DMS153 treated with DMSO at 0.1 percent for 48 hours (cell line): ENCODE results near the gene F12.

Source experiments
- DNase-seq: peaks from one replicate; lab custom pipeline; 2025; ENCODE audit not compliant: unreplicated experiment; lab: John Stamatoyannopoulos, UW

The F12 gene

GRCh38 chr5:177446200-177447065 lies 37.1 kb upstream of the F12 start, which contains the start of gene PRR7:
PRR7 (plus strand) TSS chr5:177446814; CDS start chr5:177455068, 8,254 bp downstream.
- DNase-seq: peak; percentile 6

GRCh38 chr5:177445917-177446199 lies 36.5 kb upstream of the F12 start:
- no peak for DNase-seq

- DNase-seq: no peak
Observed at GRCh38 chr5:177445052-177445916, 35.9 kb upstream of the F12 start.

GRCh38 chr5:177444106-177445051 lies 35.0 kb upstream of the F12 start:
- no peak for DNase-seq

- DNase-seq: no peak
Observed at GRCh38 chr5:177443144-177443983, 34.0 kb upstream of the F12 start.

- DNase-seq: no peak
Observed at GRCh38 chr5:177442066-177442826, 32.9 kb upstream of the F12 start.

DNA sequence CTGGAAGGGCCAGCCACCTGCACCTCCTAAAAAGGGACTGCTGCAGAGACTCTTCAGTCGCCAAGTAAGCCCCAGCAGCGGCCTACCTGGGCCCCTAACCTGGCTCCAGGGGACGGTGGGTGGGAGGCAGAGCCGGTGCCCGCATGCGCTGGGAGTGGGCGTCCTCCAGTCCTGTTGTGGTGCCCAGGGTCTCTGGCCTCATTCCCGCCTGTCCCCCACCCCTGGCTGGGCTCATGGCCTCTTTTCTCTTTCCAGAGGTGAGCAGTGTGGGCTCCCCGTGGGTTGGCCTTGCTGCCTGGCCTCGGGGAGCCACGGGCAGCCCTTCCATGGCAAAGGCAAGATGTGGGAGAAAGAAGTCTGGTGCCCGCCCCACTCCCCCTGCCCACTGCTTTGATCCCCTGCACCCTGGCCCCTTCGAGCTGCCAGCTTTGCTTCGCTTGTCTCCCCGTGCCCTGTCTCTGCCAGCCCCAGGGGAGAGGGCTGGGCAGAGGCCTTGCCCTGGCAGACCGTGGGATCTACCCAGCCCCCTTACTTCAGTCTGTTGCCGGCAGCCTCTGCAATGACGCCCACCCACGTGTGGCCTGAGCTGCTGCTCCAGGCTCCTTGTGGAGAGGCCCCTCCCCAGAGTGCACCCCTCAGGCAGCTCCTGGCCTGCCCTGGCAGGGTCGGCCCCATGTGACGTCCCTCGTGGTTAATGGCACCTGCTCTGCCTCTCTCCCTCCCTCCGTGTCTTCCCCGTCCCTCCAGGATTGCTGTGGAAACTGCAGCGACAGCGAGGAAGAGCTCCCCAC lies 31.8 kb upstream of the F12 start:
- DNase-seq: no peak

GRCh38 chr5:177440211-177440989 lies 31.0 kb upstream of the F12 start:
- no peak for DNase-seq

- DNase-seq: no peak
Observed at GRCh38 chr5:177439518-177440053, 30.2 kb upstream of the F12 start.

- DNase-seq: no peak
Observed at GRCh38 chr5:177438468-177438867, 29.1 kb upstream of the F12 start.

- no peak for DNase-seq
Observed at GRCh38 chr5:177437623-177438022, 28.3 kb upstream of the F12 start.

DNA sequence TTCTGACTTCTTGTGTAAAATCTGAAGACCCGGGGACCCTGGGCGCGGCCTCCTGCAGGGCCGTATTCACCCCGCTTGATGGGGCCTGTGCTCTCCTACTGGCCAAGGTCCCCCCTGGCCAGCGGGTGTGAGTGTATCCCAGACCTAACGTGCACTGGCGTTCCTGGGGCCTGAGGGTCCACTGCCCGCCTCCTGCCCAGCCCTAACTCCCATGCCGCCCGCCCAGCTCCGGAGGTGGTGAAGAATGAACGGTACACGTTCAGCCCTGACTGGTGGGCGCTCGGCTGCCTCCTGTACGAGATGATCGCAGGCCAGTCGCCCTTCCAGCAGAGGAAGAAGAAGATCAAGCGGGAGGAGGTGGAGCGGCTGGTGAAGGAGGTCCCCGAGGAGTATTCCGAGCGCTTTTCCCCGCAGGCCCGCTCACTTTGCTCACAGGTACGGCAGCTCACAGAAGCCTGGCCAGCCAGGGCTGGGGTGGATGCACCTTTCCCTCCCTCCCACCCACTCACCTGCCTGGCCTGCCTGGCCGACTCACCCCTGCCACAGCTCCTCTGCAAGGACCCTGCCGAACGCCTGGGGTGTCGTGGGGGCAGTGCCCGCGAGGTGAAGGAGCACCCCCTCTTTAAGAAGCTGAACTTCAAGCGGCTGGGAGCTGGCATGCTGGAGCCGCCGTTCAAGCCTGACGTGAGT lies 26.6 kb upstream of the F12 start:
- no peak for DNase-seq

GRCh38 chr5:177434942-177435738 lies 25.8 kb upstream of the F12 start:
- DNase-seq: no peak

- DNase-seq: no peak
Observed at GRCh38 chr5:177434437-177434836, 25.1 kb upstream of the F12 start.

- DNase-seq: no peak
Observed at GRCh38 chr5:177433658-177434217, 24.4 kb upstream of the F12 start.
